ENCODE results near the gene C6. TPM values are rescaled to one million over a fixed set of nuclear protein-coding genes. Genes with fewer than 3 reads are reported as not detected.
A peak's percentile ranks its signal among the peaks of the same experiment; 100 is the strongest.

Gene C6
- total and polyA plus RNA-seq, 2 of the 13 experiments (the other 11 are each of a cell fraction or from before 2014, with no cell fraction given) = 0.28 to 4.7 TPM

- Histone ChIP-seq H3K79me2 (ENCODE audit: insufficient read depth, low read length) (no peaks in the 10 kb centered on the region), H3K4me1 (ENCODE audit: insufficient read depth, low read length) (no peaks in the 10 kb centered on the region), H3K9me3 (ENCODE audit: low read length) (no peaks in the 10 kb centered on the region), H3K27me3 (ENCODE audit: control insufficient read depth in 1 of 2, insufficient read depth in 2 of 2, low read length in 2 of 2) (no peaks in the 10 kb centered on the region), H3K4me3 (replicated peaks in 1 of 3; ENCODE audit: insufficient read depth in 1 of 3, low read depth in 2 of 3, low read length in 3 of 3) (no peak overlapping the region), H3K36me3 (replicated peaks in 1 of 2; ENCODE audit: control insufficient read depth in 1 of 2, insufficient read depth in 2 of 2, low read length in 2 of 2) (no peaks in the 10 kb centered on the region), H2AFZ (ENCODE audit: low read length) (no peak overlapping the region), H3K9ac (ENCODE audit: insufficient read depth, low read depth, low read length) (no peak overlapping the region), H4K20me1 (ENCODE audit: insufficient read depth, low read length) (no peaks in the 10 kb centered on the region), H3K4me2 (ENCODE audit: low read depth, low read length) (no peak overlapping the region), H3K27ac (ENCODE audit: extremely low read length, insufficient read depth, low read length) (no peak overlapping the region)
- no TSS peak for BruUV-seq (replicated peaks)
- FAIRE-seq (no peak), DNase-seq (ENCODE audit: low spot score) (no peak), ATAC-seq (no peak)
- intact Hi-C loops (cut with micrococcal nuclease; ENCODE audit: unreplicated experiment) = no loop called here
- WGBS (ENCODE audit: low lambda C conversion rate) = 0% methylated on average over 1 of the region's 1 CpG
- in situ Hi-C loops (cut with HindIII; ENCODE audit: extremely low pct_ligation_motif_present, low pct_unique_long_range_greater_than_20kb) = no loop called here
- POLR2A ChIA-PET = no interaction called here
- no peak for TF ChIP-seq ZNF460 (CRISPR knock-in tag; IDR thresholded peaks at IDR 0.05; ENCODE audit: borderline replicate concordance)
- CTCF ChIA-PET (ENCODE audit: low intra/inter-chr PET ratio, low total read pairs) = no interaction called here
Measured at GRCh38 chr5:41127967-41128690, 85.2 kb downstream of the C6 start.

GRCh38 chr5:41122459-41122858 lies 90.9 kb downstream of the C6 start:
- Histone ChIP-seq H3K9ac (ENCODE audit: insufficient read depth, low read depth, low read length) (no peak overlapping the region), H4K20me1 (ENCODE audit: insufficient read depth, low read length) (no peaks in the 10 kb centered on the region), H2AFZ (ENCODE audit: low read length) (no peak overlapping the region), H3K27ac (ENCODE audit: extremely low read length, insufficient read depth, low read length) (no peak overlapping the region), H3K36me3 (replicated peaks in 1 of 2; ENCODE audit: control insufficient read depth in 1 of 2, insufficient read depth in 2 of 2, low read length in 2 of 2) (no peaks in the 10 kb centered on the region), H3K27me3 (ENCODE audit: control insufficient read depth in 1 of 2, insufficient read depth in 2 of 2, low read length in 2 of 2) (no peaks in the 10 kb centered on the region), H3K79me2 (ENCODE audit: insufficient read depth, low read length) (no peaks in the 10 kb centered on the region), H3K4me1 (ENCODE audit: insufficient read depth, low read length) (no peaks in the 10 kb centered on the region), H3K4me2 (ENCODE audit: low read depth, low read length) (no peak overlapping the region), H3K9me3 (ENCODE audit: low read length) (peaks cover 6% of the 10 kb centered on the region; the same call in 1 of the 2 replicates), H3K4me3 (replicated peaks in 1 of 3; ENCODE audit: insufficient read depth in 1 of 3, low read depth in 2 of 3, low read length in 3 of 3) (no peak overlapping the region)
- in situ Hi-C loops (cut with HindIII; ENCODE audit: extremely low pct_ligation_motif_present, low pct_unique_long_range_greater_than_20kb) (no loop called here), intact Hi-C loops (cut with micrococcal nuclease; ENCODE audit: unreplicated experiment) (no loop called here)
- DNase-seq (ENCODE audit: low spot score) = no peak
- no peak for ATAC-seq
- no peak for TF ChIP-seq MBD4 (IDR thresholded peaks at IDR 0.05; ENCODE audit: borderline replicate concordance, low read length)
- no peak for TF ChIP-seq HNF1A (IDR thresholded peaks at IDR 0.05; ENCODE audit: low read depth)
- no peak for TF ChIP-seq HNF1A (CRISPR knock-in tag; IDR thresholded peaks at IDR 0.05; ENCODE audit: borderline replicate concordance)
- TF ChIP-seq ZSCAN12 (CRISPR knock-in tag; IDR thresholded peaks at IDR 0.05) = no peak
- peak; percentile 98 for TF ChIP-seq TP53 (CRISPR knock-in tag; conservative IDR thresholded peaks at IDR 0.05)
- TF ChIP-seq ZNF7 (CRISPR knock-in tag; IDR thresholded peaks at IDR 0.05) = no peak
- peak; percentile 74; the same call in 1 of the 2 replicates for TF ChIP-seq ZBTB33 (CRISPR knock-in tag; IDR thresholded peaks at IDR 0.05)
- CTCF ChIA-PET (ENCODE audit: low intra/inter-chr PET ratio, low total read pairs) = no interaction called here
- POLR2A ChIA-PET = no interaction called here
- no peak for FAIRE-seq
- BruUV-seq (replicated peaks) = no TSS peak
- WGBS (ENCODE audit: low lambda C conversion rate) = 68% methylated on average over 6 of the region's 7 CpGs

All from HepG2 (cell line).